ENCODE results near the gene SGSM2. TPM values are rescaled to one million over a fixed set of nuclear protein-coding genes. Genes with fewer than 3 reads are reported as not detected.

SGSM2 gene
- total RNA-seq, 6 experiments from 2014 or later = 22.4 to 28.2 (median 26.1) TPM

DNA sequence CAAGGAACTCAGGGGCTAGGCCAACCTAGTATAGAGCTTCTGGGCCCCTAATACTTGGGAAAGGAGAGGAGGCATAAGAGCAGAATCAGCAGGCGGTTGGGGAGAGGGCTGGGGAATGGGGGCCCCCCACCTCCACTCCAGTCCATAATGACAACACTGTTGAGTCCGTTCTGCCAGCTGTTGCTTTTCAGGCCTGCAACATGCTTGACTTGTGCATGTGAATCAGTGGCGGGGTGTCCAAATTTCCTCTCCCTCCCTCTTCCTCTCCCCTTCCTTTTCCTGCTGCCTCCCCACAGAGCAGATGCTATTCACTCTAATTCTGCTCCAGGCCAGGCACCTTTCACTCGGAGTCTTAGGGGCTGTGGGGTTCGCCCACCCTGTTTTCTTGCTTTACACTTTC, 31.7 kb downstream of the SGSM2 start:
- Mint-ChIP-seq H3K27ac (no peak overlapping the region), H3K9me3 (no peaks in the 10 kb centered on the region), H3K4me1 (ENCODE audit: low read depth) (no peaks in the 10 kb centered on the region), H3K4me3 (no peak overlapping the region), H3K36me3 (ENCODE audit: low read depth) (0 out of 2 replicates have a peak, but pooled peaks cover 4% of the 10 kb centered on the region), H3K27me3 (ENCODE audit: insufficient read depth) (no peaks in the 10 kb centered on the region; the same call in 1 of the 2 replicates)
- TF ChIP-seq, protein P1, sequence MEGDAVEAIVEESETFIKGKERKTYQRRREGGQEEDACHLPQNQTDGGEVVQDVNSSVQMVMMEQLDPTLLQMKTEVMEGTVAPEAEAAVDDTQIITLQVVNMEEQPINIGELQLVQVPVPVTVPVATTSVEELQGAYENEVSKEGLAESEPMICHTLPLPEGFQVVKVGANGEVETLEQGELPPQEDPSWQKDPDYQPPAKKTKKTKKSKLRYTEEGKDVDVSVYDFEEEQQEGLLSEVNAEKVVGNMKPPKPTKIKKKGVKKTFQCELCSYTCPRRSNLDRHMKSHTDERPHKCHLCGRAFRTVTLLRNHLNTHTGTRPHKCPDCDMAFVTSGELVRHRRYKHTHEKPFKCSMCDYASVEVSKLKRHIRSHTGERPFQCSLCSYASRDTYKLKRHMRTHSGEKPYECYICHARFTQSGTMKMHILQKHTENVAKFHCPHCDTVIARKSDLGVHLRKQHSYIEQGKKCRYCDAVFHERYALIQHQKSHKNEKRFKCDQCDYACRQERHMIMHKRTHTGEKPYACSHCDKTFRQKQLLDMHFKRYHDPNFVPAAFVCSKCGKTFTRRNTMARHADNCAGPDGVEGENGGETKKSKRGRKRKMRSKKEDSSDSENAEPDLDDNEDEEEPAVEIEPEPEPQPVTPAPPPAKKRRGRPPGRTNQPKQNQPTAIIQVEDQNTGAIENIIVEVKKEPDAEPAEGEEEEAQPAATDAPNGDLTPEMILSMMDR (IDR thresholded peaks at IDR 0.05) = no peak
- DNase-seq = no peak

DNA sequence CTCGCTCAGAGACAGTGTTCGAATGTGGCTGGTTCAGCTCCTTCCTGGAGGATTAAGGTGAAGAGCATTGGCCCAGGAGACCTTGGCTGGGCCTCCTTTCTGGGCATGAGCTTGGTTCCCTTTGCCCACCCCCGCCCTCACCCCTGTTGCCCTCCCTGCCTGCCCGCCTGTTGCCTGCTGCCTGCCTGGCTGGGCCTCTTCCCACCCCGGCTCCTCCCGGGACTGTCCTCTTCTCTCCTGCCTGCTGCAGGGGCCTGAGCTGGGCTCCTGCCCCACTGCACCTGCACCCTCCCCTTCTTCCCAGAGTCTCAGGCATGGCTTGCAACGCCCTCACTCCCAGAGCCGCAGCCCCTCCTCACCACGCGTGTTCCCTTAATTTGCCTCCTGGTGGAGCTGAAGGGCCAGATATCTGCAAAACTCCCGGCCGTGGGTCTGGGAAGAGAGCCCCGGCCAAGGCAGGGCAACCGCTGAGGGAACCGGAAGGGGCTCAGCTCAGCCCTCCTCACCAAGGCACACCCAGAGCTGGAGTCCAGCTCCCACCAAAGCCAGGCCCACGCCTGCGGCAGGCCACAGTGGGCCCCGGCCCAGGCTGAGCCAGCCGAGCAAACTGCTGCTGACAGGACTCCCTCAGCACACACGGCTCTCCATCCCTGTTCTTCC, 32.4 kb downstream of the SGSM2 start:
- no peak for DNase-seq
- TF ChIP-seq, protein P1 (IDR thresholded peaks at IDR 0.05) = no peak

DNA sequence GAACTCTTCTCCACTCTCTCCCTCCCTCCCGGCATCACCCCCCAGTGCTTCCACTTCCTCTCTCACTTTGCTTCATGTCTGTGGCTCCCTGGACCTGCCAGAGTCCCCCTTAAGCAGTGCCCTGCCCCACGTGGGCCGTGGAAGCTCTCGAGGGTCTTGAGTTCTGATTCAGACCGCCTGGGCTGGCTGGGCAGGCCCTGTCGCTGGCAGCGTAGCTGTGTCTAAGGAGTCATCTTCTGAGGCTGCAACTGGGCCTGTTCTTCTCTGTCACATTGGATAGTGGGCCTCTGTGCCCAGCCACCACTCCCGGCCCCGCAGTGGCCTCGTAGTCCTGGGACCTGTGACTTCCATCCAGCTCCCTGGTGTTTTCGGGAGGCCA, 32.9 kb downstream of the SGSM2 start:
- H3K9me3 Mint-ChIP-seq = no peaks in the 10 kb centered on the region
- H3K36me3 Mint-ChIP-seq (ENCODE audit: low read depth) = 0 out of 2 replicates have a peak, but pooled peaks cover 4% of the 10 kb centered on the region
- no peak overlapping the region for H3K4me3 Mint-ChIP-seq
- no peak overlapping the region for H3K27ac Mint-ChIP-seq
- TF ChIP-seq, protein P1 (IDR thresholded peaks at IDR 0.05) = no peak
- DNase-seq = no peak
- no peaks in the 10 kb centered on the region for H3K4me1 Mint-ChIP-seq (ENCODE audit: low read depth)
- no peaks in the 10 kb centered on the region; the same call in 1 of the 2 replicates for H3K27me3 Mint-ChIP-seq (ENCODE audit: insufficient read depth)

More for the DNA sequence above, 32.4 kb downstream of the SGSM2 start:
- H3K36me3 Mint-ChIP-seq (ENCODE audit: low read depth) = 0 out of 2 replicates have a peak, but pooled peaks cover 4% of the 10 kb centered on the region
- H3K9me3 Mint-ChIP-seq = no peaks in the 10 kb centered on the region
- no peaks in the 10 kb centered on the region; the same call in 1 of the 2 replicates for H3K27me3 Mint-ChIP-seq (ENCODE audit: insufficient read depth)
- no peaks in the 10 kb centered on the region for H3K4me1 Mint-ChIP-seq (ENCODE audit: low read depth)
- no peak overlapping the region for H3K4me3 Mint-ChIP-seq
- no peak overlapping the region for H3K27ac Mint-ChIP-seq

DNA sequence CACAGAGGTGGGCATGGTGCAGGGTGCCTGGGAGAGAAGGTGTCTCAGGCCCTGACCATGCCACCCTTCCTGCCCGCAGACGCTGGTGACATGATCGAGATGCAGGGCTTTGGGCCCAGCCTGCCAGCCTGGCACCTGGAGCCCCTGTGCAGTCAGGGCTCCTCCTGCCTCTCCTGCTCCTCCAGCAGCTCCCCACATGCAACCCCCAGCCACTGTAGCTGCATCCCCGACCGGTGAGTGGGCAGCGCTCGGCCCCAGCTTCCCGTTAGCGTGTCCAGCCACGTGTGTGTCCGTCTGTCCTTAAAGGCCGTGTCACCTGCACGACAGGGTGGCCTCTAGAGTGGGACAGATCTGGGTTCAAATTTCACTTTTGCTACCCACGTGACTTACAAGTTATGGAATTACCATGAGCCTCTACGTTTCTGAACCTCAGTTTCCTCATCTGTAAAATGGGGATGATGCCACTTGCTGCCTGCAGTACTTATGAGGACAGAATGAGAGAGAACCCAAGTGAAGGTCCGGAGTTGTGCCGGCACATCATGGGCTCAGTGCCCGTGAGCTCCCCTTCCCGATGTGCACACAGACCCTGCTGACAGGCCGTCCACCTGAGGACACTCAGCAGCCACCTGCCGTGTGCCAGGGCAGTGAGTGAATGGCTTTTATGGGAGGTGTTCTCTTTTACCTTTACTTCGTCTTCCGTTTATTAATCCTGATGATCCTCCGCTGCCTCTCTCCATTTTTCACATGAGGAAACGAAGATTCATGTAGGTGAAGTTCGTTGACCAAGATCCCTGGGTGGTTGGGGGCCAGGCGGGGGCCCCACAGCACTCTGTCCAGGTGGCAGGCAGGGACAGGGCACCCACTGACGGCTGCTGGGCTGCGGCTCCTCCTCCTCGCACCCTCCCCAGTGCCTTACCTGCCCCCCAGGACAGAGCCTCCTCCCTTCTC, 34.2 kb downstream of the SGSM2 start:
- Mint-ChIP-seq H3K4me3 (no peak overlapping the region), H3K4me1 (ENCODE audit: low read depth) (no peaks in the 10 kb centered on the region)
- no peak for DNase-seq

DNA sequence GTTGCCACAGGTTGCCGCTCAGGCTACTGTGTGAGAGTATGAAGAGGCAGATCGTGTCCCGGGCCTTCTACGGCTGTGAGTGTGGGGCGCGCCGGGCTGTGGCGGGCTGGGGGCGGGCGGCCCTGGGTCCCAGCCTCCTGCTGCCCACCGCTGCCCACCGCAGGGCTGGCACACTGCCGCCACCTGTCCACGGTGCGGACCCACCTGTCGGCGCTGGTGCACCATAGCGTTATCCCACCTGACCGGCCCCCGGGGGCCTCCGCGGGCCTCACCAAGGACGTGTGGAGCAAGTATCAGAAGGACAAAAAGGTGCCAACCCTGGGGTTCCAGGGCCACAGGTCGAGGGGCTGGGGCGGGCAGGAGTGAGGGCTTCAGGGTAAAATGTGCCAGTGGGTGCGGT, 34.9 kb downstream of the SGSM2 start:
- H3K4me1 Mint-ChIP-seq (ENCODE audit: low read depth) = no peaks in the 10 kb centered on the region

More for the DNA sequence above, 34.2 kb downstream of the SGSM2 start:
- H3K9me3 Mint-ChIP-seq = no peaks in the 10 kb centered on the region
- TF ChIP-seq, protein P1 (IDR thresholded peaks at IDR 0.05) = no peak
- H3K27me3 Mint-ChIP-seq (ENCODE audit: insufficient read depth) = no peaks in the 10 kb centered on the region; the same call in 1 of the 2 replicates
- no peak overlapping the region for H3K27ac Mint-ChIP-seq
- 0 out of 2 replicates have a peak, but pooled peaks cover 4% of the 10 kb centered on the region for H3K36me3 Mint-ChIP-seq (ENCODE audit: low read depth)

More for the DNA sequence above, 34.9 kb downstream of the SGSM2 start:
- DNase-seq = no peak
- Mint-ChIP-seq H3K4me3 (no peak overlapping the region), H3K9me3 (no peaks in the 10 kb centered on the region), H3K27ac (no peak overlapping the region), H3K36me3 (ENCODE audit: low read depth) (0 out of 2 replicates have a peak, but pooled peaks cover 4% of the 10 kb centered on the region), H3K27me3 (ENCODE audit: insufficient read depth) (peaks cover 2% of the 10 kb centered on the region; the same call in 1 of the 2 replicates)
- TF ChIP-seq, protein P1 (IDR thresholded peaks at IDR 0.05) = no peak
